Activated T-helper 1 cell treated with anti-CD3 and anti-CD28 coated beads, Interleukin-2, amount 50 U/mL, for 16 hours (primary cell): ENCODE results near the gene HTRA3.

Source experiments
- DNase-seq, 2 donors: peaks; one replicate each; pipeline ENCODE4 v3.0.0-alpha.2; 2020; ENCODE audit warnings: low read depth in 1 of 2, low spot score in 1 of 2

The HTRA3 gene

DNA sequence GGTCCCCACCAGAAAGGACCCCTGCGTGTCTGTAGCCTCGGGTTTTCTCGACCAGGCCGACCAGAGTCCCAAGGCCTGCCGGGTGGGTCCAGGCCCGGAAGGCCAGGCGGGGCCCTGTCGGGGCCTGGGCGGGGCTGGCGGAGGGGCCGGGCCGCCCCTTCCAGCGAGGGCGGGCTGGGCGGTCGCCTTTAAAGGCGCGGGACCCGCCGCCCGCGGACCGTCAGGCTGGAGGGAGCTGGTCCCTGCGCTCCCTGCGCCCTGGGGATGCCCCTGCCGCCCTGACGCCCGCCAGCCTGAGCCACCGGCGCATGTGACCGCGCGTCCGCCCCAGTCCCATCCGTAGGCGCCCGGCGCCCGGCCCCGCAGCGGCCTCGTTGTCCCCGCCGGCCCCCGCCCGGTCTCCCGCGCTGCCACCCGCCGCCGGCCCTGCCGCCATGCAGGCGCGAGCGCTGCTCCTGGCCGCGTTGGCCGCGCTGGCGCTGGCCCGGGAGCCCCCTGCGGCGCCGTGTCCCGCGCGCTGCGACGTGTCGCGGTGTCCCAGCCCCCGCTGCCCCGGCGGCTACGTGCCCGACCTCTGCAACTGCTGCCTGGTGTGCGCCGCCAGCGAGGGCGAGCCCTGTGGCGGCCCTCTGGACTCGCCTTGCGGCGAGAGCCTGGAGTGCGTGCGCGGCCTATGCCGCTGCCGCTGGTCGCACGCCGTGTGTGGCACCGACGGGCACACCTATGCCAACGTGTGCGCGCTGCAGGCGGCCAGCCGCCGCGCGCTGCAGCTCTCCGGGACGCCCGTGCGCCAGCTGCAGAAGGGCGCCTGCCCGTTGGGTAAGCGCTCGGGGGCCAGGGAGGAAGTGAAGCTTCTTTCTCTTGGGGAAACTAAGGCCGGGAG lies at the start of gene HTRA3:
HTRA3 (plus strand) TSS at position 220 of the 883 bp plus-strand sequence; CDS start at position 435, 215 bp downstream.
- DNase-seq = no peak

DNA sequence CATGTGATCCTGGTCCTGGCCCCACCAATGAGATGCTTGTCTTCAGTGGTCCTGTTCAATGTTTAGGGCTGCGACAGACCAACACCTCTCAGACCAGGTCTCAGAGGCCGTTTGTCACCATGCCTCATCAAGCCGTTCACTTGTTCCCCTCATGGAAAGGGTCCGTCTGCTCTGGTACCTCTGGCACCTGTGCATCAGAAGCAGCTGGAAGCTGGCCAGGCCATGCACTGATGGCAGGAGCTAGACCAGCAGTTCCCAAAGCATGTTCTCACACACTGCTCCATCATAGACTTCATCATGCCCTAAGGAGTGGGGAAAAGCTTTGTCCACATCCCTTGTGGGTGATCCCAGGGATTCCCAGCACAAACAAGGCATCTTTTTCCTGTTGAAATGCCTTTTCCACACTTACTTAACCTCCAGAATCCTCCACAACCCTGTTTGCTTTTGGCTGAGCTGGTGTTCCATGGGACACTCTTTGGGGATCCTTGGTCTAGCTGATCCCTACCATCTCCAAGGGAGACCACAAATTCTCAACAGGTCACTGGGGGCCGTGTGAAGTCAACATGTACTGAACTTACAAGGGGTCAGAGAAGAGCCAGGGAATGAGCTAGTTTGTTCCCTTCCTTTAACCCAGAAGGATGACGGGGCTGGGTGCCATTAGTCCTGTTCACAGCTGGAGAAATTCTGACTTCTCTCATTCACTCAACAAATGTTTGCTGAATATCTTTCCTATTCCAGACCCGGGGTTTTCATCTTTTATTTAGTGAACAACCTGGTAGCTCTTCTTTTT lies 48.7 kb upstream of the HTRA3 start:
- DNase-seq = no peak

DNA sequence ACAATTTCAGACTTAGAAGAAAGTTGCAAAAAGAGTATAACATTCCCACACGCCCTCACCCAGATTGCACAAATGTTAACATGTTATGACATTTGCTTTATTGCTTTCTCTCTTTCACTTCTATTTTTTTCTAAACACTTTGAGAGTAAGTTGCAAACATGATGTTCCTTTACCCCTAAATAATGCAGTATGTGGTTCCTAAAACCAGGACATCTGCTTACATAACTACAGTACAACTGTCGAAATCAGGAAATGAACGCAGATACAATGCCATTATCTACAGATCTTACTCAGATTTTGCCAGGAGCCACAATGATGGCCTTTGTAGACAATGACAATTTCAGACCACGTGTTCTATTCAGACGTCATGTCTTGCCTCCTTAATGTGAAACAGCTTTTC lies 48.1 kb upstream of the HTRA3 start:
- DNase-seq = no peak

DNA sequence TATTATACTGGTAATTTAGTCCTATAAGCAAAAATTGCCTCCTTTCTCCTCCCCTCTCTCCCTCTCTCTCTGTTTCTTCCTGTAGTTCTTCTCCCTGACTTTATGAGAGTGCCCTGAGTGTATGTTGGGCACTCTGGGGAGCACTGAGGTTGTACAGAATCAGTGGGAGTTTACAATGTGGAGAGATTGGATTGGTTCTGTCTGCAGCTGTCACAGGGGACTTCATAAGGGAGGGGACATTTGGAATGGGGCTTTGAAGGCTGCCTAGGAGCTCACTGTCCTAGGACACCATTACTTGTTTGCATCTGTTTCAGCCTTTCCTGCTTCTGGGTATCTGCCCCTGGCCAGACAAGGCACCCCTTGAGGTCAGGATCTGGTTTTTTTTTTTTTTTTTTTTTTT lies 47.6 kb upstream of the HTRA3 start:
- DNase-seq = no peak

DNA sequence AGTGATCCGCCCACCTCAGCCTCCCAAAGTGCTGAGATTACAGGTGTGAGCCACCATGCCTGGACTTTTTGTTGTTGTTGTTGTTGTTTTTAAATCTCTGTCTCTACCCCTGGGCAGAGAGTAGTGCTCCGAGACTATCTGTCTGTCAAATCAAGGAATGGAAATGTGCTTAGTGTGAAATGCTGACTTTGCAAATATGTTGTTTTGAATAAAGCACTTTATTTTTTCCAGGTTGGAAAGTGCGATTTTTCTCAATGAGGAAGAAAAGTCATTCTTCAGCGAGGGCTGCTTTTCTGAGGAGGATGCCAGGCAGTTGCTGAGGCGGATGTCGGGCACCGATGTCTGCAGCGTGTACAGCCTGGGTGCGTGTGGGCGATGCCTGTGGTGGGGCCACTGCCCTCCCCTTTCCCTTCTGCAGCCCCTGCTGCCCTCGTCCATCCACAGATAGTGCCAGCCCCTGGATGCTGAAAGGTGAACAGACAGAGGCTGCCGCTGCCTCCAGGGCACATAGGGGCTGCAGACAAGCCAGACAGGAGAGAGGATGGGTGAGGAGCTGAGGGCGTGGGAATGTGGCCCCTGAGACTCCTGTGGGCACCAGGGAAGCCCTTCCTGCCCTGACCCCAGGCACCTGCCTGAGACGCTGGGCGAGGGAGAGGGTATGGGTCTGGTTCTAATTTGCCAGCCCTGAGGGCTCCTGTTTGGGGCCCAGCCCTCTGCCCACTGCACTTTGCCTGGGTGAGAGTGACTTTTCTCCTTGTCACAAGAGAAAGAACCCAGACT lies 46.8 kb upstream of the HTRA3 start:
- DNase-seq = no peak

DNA sequence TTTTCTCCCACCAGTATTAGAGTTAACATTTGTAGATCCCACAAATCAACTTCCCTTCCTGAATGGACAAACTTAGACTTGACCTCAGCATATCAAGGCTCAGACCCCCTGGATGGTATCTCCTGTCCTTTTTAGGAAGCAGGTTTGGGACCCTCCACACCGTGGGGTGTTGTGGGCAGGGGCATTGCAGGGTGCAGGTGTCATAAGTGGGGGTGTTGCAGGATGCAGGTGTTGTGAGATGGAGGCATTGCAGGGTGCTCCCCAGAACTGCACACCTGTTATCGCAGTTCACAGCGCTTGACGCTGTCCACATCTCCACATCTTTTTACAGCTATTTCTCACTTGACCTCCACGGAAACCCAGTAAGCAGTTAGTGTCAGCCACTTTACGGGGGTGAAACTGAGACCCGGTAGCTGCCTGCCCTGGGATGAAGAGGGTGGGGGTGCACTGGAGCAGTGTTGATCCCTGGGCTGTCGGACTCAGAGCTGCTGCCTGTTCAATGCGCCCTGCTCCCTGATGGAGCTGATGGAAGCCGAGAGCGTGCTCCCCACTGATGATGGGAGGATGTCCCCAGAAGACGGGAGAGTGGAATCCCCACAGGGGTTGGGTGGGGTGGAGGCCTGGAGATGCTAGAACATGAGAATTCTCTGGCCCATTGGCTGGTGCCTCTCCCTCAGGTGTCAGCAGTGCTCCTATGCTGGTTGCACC lies 45.1 kb upstream of the HTRA3 start:
- DNase-seq = no peak

DNA sequence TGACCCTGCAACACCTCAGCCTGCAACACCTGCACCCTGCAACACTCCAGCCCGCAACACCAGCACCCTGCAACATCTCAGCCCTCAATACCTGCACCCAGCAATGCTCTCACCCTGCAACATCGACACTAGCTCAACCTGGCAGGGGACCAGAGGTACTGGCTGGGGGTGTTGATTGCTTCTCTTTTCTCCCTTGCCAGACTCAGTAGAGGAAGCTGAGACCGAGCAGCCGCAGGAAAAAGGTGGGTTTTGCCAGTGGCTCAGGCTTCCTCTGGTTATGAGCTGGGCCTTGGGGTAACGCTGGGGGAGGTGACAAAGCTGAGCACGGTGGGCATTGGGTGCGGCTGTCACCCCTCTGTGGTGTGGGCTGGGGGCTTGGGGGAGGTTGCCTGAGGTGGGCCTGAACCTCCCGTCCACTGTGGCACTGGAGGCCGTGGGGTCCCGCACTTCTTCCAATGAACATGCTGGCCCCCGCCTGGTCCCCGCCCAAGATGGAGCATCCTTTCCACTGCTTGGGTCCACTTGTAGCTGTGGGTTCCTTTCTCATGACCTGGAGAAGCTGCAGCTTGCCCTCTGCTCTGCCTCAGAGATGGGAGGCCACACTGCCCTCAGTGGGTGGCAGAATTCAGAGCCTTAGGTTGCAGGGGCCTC lies 44.5 kb upstream of the HTRA3 start:
- no peak for DNase-seq

DNA sequence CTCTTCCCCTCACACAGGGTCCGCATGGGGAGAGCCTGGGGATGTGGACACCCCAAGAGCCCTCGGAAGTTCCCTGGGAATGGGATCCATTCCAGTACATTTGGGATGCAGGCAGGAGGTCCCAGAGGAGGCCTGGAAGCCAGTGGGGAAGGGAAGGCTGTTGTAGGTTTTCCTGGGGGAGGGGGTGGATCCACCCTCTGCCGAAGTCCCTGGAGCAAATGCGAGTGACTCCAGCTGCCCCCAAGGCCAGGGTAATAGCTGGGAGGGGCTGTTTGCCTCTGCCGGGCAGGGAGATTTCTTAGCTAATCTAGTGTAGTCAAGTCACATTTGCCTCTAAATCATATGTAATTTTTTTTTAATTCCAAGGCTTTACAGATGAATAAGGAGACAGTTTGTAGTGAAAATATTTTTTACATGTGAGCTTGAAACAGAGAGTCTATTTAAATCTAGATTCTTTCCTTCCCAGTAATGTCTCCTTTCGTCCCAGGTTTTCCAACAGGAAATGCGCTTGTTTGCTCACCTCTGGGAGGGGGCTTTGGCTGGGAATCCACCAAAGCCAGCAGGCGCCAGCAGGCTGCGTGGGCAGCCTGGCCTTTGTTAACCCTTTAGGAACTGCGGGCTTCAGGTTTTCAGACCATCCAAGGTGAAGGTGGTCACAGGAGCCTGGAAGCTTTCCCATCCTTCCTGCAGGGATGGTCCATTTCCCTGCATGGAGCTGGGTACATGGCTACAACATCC lies 43.7 kb upstream of the HTRA3 start:
- no peak for DNase-seq

DNA sequence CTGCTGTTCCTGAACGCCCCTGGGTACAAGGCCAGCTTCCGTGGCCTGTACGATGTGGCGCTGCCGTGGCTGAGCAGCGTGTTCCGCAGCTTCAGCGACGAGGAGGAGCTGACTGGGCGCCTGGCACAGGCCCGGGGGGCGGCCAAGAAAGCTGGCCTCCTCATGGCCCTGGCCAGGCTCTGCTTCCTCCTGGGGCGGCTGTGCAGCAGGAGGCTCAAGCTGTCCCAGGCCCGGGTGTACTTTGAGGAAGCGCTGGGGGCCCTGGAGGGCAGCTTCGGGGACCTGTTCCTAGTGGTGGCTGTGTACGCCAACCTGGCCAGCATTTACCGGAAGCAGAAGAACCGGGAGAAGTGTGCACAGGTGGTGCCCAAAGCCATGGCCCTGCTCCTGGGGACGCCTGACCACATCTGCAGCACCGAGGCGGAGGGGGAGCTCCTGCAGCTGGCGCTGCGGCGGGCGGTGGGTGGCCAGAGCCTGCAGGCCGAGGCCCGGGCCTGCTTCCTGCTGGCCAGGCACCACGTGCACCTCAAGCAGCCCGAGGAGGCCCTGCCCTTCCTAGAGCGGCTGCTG lies 42.3 kb upstream of the HTRA3 start:
- DNase-seq = no peak

DNA sequence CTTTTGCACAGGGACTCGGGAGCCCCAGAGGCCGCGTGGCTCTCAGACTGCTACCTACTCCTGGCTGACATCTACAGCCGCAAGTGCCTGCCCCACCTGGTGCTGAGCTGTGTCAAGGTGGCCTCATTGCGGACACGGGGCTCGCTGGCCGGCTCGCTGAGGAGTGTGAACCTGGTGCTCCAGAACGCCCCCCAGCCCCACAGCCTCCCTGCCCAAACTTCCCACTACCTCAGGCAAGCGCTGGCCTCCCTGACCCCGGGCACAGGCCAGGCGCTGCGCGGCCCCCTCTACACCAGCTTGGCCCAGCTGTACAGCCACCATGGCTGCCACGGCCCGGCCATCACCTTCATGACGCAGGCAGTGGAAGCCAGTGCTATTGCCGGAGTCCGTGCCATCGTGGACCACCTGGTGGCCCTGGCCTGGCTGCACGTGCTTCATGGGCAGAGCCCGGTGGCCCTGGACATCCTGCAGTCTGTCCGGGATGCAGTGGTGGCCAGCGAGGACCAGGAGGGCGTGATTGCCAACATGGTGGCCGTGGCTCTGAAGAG lies 41.7 kb upstream of the HTRA3 start:
- no peak for DNase-seq

DNA sequence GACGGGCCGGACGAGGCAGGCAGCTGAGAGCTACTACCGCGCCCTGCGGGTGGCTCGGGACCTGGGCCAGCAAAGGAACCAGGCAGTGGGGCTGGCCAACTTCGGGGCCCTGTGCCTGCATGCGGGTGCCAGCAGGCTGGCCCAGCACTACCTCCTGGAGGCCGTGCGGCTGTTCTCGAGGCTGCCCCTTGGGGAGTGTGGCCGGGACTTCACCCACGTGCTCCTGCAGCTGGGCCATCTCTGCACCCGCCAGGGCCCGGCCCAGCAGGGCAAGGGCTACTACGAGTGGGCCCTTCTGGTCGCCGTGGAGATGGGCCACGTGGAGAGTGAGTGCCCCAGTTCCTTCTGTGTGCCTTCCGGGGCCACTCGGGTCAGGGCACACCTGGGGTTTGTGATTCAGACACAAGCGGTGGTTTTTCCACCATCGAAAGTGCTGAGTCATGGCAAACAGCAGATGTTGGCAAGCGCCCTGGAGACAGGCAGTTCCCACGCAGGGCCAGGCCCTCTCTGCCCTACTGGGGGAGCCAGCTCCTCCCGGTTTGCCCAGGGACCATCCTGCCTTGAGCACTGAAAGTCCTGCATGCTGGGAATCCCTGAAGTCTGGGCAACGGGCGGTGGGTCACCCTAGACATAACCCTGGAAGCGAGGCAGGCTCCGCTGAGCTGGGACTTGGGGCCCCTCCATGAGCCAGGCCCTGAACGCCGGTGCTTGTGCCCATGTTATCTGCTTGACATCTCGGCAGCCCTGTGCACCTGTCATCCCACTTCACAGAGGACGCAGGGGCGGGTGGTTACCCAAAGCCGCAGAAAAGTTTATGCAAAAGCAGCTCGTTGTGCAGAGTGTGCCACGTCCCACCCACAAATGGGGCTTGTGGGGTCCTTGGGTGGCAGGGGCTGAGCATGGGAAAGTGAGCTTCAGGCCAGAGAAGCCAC lies 41.0 kb upstream of the HTRA3 start:
- peak; percentile 28 to 61 for DNase-seq

DNA sequence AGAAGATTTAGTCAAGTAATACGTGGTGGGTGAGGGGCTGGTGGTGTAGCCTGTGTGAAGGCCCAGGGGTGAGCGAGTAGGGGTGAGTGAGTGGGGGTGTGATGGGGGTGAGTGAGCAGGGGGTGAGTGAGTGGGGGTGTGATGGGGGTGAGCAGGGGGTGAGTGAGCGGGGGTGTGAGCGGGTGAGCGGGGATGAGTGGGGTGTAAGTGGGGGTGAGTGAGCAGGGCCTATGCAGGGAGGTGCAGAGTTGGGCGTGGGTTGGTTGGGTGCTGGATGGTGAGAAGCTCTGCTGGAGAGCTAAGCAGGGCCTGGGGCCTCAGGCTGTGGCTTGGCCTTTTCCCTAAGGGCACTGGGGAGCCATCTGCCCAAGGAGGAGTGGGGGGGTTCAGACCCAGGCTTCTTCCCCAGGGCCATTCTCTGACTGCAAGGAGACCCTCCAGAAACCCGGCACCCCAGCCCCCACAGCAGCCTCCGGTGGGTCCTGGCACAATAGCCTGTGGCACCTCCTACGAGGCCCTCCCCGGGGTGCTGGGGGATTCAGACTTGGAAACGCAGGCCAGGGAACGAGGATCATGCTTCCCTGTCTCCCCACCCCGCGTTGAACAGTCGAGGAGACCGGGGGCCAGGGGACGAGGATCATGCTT lies 40.1 kb upstream of the HTRA3 start:
- no peak for DNase-seq

DNA sequence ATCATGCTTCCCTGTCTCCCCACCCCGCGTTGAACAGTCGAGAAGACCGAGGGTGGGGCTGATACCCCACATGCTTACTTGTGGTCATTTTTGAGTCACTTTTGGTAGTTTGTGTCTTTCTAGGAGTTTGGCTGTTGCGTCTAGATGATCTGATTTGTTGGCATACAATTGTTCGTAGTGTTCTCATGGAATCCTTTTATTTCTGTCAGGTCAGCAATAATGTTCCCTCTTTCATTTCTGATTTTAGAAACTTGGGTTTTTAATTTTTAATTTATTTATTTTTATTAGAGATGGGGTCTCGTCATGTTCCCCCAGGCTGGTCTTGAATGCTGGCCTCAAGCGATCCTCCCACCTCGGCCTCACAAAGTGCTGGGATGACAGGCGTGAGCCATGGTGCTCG lies 39.5 kb upstream of the HTRA3 start:
- DNase-seq = no peak

DNA sequence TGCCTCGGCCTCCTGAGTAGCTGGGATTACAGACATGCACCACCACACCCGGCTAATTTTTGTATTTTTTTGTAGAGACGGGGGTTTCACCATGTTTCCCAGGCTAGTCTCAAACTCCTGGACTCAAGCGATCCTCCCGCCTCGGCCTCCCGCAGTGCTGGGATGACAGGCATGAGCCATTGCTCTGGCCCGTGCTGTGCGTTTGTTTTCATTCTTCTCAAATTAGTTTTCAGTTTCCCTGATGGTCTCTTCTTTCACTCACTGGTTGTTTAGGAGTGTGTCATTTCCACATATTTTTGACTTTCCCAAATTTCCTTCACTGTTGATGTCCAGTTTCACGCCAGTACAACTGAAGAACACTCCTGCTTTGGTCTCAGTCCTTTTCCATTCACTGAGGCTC lies 38.7 kb upstream of the HTRA3 start:
- no peak for DNase-seq

DNA sequence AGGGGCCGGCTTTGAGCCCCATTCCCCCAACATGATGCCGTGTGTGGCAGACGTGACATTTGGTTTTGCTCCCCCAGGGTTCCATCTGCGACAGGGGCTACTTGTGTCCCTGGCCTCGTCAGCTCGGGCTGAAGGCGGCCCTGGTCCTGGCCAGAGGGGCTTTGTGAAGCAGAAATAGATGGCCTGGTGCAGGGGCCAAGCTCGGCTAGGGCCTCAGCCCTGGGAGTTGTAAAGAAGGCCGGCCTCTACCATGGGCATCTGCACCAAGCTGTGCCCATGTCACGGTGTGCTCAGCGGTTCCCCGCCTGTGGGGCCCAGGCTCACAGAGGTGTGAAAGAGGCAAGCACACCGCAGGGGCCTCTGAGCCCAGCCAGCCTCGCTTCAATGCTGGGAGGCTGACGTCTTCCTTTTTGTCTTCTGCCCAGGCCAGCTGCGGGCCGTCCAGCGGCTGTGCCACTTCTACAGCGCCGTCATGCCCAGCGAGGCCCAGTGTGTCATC lies 38.0 kb upstream of the HTRA3 start:
- DNase-seq = no peak

DNA sequence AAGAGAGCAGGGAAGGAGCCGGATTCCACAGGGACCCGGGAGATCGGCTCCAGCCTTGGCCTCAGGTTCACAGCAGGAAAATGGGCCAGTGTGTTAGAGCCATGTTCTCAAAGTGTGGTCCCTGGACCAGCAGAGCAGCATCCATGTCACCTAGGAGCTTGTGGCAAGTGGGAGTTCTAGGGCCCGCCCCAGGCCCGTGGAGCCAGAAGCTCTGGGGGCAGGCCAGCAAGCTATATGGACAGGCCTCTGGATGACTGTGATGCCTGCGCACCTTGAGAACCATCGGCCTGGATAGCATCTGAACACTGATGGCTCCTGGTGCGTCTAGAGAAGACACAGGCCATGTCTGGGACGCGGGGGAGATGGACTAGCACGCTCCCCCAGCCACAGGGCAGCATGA lies 36.8 kb upstream of the HTRA3 start:
- no peak for DNase-seq
